ENCODE data around the gene FGF6.

FGF6 gene

DNA sequence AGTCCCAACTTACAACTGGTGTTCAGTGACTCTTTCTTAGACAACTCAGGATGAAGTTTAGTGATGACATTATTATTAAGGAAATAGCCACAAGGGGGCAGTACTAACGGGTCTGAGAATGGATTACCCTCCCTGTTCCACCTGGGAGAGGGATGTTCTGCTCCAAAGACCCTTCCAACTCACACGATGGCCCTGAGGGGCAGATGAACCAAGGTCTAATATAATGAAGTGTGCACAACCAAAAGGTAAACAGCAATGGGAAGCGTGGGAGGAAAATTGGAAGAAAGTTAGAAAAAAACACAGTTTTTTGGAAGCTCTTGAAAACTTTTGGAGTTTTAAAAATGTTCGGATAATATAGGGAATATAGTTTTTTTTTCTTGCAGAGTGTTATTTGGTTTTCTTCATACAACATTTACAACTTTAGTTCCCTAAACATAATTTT, 24.0 kb downstream of the FGF6 start:
- DNase-seq (ENCODE audit: extremely low spot score): peak; percentile 72

DNA sequence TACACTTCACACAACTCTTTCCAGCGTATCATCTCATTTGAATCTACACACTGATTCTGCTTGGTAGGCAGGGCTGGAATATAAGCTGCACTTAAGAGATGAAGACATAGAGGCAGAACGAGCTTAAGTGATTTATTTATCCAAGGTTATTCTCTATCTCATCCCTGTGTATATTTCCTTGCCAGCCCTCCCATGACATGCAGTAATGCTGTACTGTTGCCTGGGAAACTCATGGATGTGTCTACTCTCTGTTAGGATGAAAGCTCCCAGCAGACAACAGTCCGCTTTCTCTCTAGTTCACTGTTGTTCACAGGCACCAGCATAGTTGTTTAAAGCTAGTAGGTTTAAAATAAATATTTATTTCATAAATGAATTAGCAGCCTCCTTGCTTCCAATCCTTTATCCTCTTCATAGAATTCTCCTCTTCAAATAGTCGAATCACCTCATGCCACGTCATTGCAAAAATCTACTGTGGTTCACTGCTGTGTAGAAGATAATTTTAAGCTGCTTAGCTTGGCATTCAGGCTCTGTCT, 25.4 kb downstream of the FGF6 start:
- ChIA-PET POLR2A (interaction anchor here (1.0 kb wide), 1 partner anchor 110 kb away, joined by 3 read pairs; no protein-coding TSS in a partner anchor), CTCF (interaction anchor here (0.7 to 1.3 kb wide), 3 partner anchors 12 to 27 kb away, joined by 3 to 5 read pairs (median 3); no protein-coding TSS in a partner anchor)
- no peak for DNase-seq (ENCODE audit: extremely low spot score)
- TF ChIP-seq NFRKB (IDR thresholded peaks at IDR 0.05): no peak
- no peak for TF ChIP-seq FOXA1 (IDR thresholded peaks at IDR 0.05)
- TF ChIP-seq ELF4 (IDR thresholded peaks at IDR 0.05): no peak
- TF ChIP-seq SUZ12 (IDR thresholded peaks at IDR 0.05): no peak
- no peak for TF ChIP-seq SP1 (IDR thresholded peaks at IDR 0.05)
- TF ChIP-seq BHLHE40 (IDR thresholded peaks at IDR 0.05; ENCODE audit: borderline replicate concordance): no peak
- TF ChIP-seq FOXM1 (IDR thresholded peaks at IDR 0.05; ENCODE audit: borderline replicate concordance): no peak
- TF ChIP-seq CTBP1 (IDR thresholded peaks at IDR 0.05; ENCODE audit: borderline replicate concordance): no peak

More for the DNA sequence above, 24.0 kb downstream of the FGF6 start:
- ChIA-PET CTCF (interaction anchor here (0.6 to 1.3 kb wide), 2 partner anchors 10 to 17 kb away, joined by 3 to 5 read pairs; no protein-coding TSS in a partner anchor), POLR2A (no interaction called here)
- no peak for TF ChIP-seq SP1 (IDR thresholded peaks at IDR 0.05)
- no peak for TF ChIP-seq ELF4 (IDR thresholded peaks at IDR 0.05)
- TF ChIP-seq, protein P1, sequence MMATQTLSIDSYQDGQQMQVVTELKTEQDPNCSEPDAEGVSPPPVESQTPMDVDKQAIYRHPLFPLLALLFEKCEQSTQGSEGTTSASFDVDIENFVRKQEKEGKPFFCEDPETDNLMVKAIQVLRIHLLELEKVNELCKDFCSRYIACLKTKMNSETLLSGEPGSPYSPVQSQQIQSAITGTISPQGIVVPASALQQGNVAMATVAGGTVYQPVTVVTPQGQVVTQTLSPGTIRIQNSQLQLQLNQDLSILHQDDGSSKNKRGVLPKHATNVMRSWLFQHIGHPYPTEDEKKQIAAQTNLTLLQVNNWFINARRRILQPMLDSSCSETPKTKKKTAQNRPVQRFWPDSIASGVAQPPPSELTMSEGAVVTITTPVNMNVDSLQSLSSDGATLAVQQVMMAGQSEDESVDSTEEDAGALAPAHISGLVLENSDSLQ (IDR thresholded peaks at IDR 0.05): no peak
- TF ChIP-seq CTBP1 (IDR thresholded peaks at IDR 0.05; ENCODE audit: borderline replicate concordance): no peak
- no peak for TF ChIP-seq LEF1 (IDR thresholded peaks at IDR 0.05; ENCODE audit: borderline replicate concordance)
- no peak for TF ChIP-seq ARNT (IDR thresholded peaks at IDR 0.05)
- TF ChIP-seq TARDBP (IDR thresholded peaks at IDR 0.05): no peak
- no peak for TF ChIP-seq FOXM1 (IDR thresholded peaks at IDR 0.05; ENCODE audit: borderline replicate concordance)
- no peak for TF ChIP-seq HDGF (IDR thresholded peaks at IDR 0.05; ENCODE audit: borderline replicate concordance)
- no peak for TF ChIP-seq BHLHE40 (IDR thresholded peaks at IDR 0.05; ENCODE audit: borderline replicate concordance)
- no peak for TF ChIP-seq FOXA1 (IDR thresholded peaks at IDR 0.05)
- TF ChIP-seq L3MBTL2 (conservative IDR thresholded peaks at IDR 0.05): no peak
- TF ChIP-seq FOXK2 (IDR thresholded peaks at IDR 0.05): no peak
- TF ChIP-seq ZNF384 (IDR thresholded peaks at IDR 0.05): no peak
- TF ChIP-seq NFRKB (IDR thresholded peaks at IDR 0.05): no peak

GRCh38 chr12:4418913-4419312, 26.7 kb downstream of the FGF6 start:
- TF ChIP-seq HDGF (IDR thresholded peaks at IDR 0.05; ENCODE audit: borderline replicate concordance) (no peak), L3MBTL2 (conservative IDR thresholded peaks at IDR 0.05) (no peak), ARNT (IDR thresholded peaks at IDR 0.05) (no peak), SP1 (IDR thresholded peaks at IDR 0.05) (no peak), TARDBP (IDR thresholded peaks at IDR 0.05) (no peak), FOXM1 (IDR thresholded peaks at IDR 0.05; ENCODE audit: borderline replicate concordance) (no peak), CTBP1 (IDR thresholded peaks at IDR 0.05; ENCODE audit: borderline replicate concordance) (no peak), FOXA1 (IDR thresholded peaks at IDR 0.05) (no peak), NFRKB (IDR thresholded peaks at IDR 0.05) (no peak), FOXK2 (IDR thresholded peaks at IDR 0.05) (no peak), SUZ12 (IDR thresholded peaks at IDR 0.05) (no peak), LEF1 (IDR thresholded peaks at IDR 0.05; ENCODE audit: borderline replicate concordance) (no peak), ZNF384 (IDR thresholded peaks at IDR 0.05) (no peak), BHLHE40 (IDR thresholded peaks at IDR 0.05; ENCODE audit: borderline replicate concordance) (no peak), ELF4 (IDR thresholded peaks at IDR 0.05) (no peak)
- TF ChIP-seq, protein P1 (IDR thresholded peaks at IDR 0.05): no peak
- no peak for DNase-seq (ENCODE audit: extremely low spot score)
- POLR2A ChIA-PET: no interaction called here
- CTCF ChIA-PET: no interaction called here

GRCh38 chr12:4417936-4418335, 27.7 kb downstream of the FGF6 start:
- CTCF ChIA-PET: no interaction called here
- TF ChIP-seq HDGF (IDR thresholded peaks at IDR 0.05; ENCODE audit: borderline replicate concordance) (no peak), BHLHE40 (IDR thresholded peaks at IDR 0.05; ENCODE audit: borderline replicate concordance) (no peak), CTBP1 (IDR thresholded peaks at IDR 0.05; ENCODE audit: borderline replicate concordance) (no peak), LEF1 (IDR thresholded peaks at IDR 0.05; ENCODE audit: borderline replicate concordance) (no peak), ZNF384 (IDR thresholded peaks at IDR 0.05) (no peak), SUZ12 (IDR thresholded peaks at IDR 0.05) (no peak), NFRKB (IDR thresholded peaks at IDR 0.05) (no peak), TARDBP (IDR thresholded peaks at IDR 0.05) (no peak), L3MBTL2 (conservative IDR thresholded peaks at IDR 0.05) (no peak), FOXM1 (IDR thresholded peaks at IDR 0.05; ENCODE audit: borderline replicate concordance) (no peak), SP1 (IDR thresholded peaks at IDR 0.05) (no peak), ARNT (IDR thresholded peaks at IDR 0.05) (no peak), FOXA1 (IDR thresholded peaks at IDR 0.05) (no peak), ELF4 (IDR thresholded peaks at IDR 0.05) (no peak), FOXK2 (IDR thresholded peaks at IDR 0.05) (no peak)
- TF ChIP-seq, protein P1 (IDR thresholded peaks at IDR 0.05): no peak
- POLR2A ChIA-PET: no interaction called here
- no peak for DNase-seq (ENCODE audit: extremely low spot score)

- DNase-seq (ENCODE audit: extremely low spot score): no peak
- no peak for TF ChIP-seq SUZ12 (IDR thresholded peaks at IDR 0.05)
- ChIA-PET CTCF (no interaction called here), POLR2A (no interaction called here)
Measured at GRCh38 chr12:4417455-4417854, 28.2 kb downstream of the FGF6 start.

DNA sequence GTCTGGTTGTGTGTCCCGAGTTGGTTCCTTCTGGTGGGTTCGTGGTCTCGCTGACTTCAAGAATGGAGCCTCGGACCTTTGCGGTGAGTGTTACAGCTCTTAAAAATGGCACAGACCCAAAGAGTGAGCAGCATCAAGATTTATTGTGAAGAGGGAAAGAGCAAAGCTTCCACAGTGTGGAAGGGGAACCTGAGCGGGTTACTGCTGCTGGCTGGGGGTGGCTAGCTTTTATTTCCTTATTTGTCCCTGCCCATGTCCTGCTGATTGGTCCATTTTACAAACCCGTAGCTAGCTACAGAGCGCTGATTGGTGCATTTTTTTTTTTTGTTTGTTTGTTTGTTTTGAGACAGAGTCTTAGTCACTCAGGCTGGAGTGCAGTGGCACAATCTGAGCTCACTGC, 29.3 kb downstream of the FGF6 start:
- ChIA-PET POLR2A (no interaction called here), CTCF (interaction anchor here (0.6 kb wide), 1 partner anchor 32 kb away, joined by 3 read pairs; no protein-coding TSS in a partner anchor)
- no peak for TF ChIP-seq SP1 (IDR thresholded peaks at IDR 0.05)
- TF ChIP-seq BHLHE40 (IDR thresholded peaks at IDR 0.05; ENCODE audit: borderline replicate concordance): no peak
- TF ChIP-seq SUZ12 (IDR thresholded peaks at IDR 0.05): no peak
- no peak for TF ChIP-seq CTBP1 (IDR thresholded peaks at IDR 0.05; ENCODE audit: borderline replicate concordance)
- no peak for TF ChIP-seq NFRKB (IDR thresholded peaks at IDR 0.05)
- no peak for TF ChIP-seq L3MBTL2 (conservative IDR thresholded peaks at IDR 0.05)
- no peak for TF ChIP-seq FOXK2 (IDR thresholded peaks at IDR 0.05)
- no peak for TF ChIP-seq LEF1 (IDR thresholded peaks at IDR 0.05; ENCODE audit: borderline replicate concordance)
- no peak for TF ChIP-seq TARDBP (IDR thresholded peaks at IDR 0.05)
- no peak for TF ChIP-seq FOXA1 (IDR thresholded peaks at IDR 0.05)
- TF ChIP-seq FOXM1 (IDR thresholded peaks at IDR 0.05; ENCODE audit: borderline replicate concordance): no peak
- TF ChIP-seq ELF4 (IDR thresholded peaks at IDR 0.05): no peak
- no peak for TF ChIP-seq ZNF384 (IDR thresholded peaks at IDR 0.05)
- no peak for TF ChIP-seq HDGF (IDR thresholded peaks at IDR 0.05; ENCODE audit: borderline replicate concordance)
- no peak for TF ChIP-seq ARNT (IDR thresholded peaks at IDR 0.05)

More for the DNA sequence above, 29.3 kb downstream of the FGF6 start:
- DNase-seq (ENCODE audit: extremely low spot score): no peak
